Suprapubic skin (tissue), 3 donors: ENCODE data around the gene C20orf96.

Experiments used
- POLR2A ChIP-seq, 2 donors: fragments of 450-650 bp; IDR thresholded peaks; one replicate each; pipeline ENCODE4 v1.6.1; 2017; ENCODE audit warnings: antibody characterized with exemption in 2 of 2, mild to moderate bottlenecking in 2 of 2, moderate library complexity in 2 of 2
- TF ChIP-seq, protein P1 (sequence below), 2 donors: fragments of 200-600 bp in 1 of 2; fragments of 450-650 bp in 1 of 2; sonication (generic) in 1 of 2; IDR thresholded peaks; one replicate each; pipeline ENCODE4 v1.5.1; 2016 to 2019; ENCODE audit warnings: antibody characterized with exemption in 2 of 2, mild to moderate bottlenecking in 1 of 2, moderate library complexity in 1 of 2

DNA sequence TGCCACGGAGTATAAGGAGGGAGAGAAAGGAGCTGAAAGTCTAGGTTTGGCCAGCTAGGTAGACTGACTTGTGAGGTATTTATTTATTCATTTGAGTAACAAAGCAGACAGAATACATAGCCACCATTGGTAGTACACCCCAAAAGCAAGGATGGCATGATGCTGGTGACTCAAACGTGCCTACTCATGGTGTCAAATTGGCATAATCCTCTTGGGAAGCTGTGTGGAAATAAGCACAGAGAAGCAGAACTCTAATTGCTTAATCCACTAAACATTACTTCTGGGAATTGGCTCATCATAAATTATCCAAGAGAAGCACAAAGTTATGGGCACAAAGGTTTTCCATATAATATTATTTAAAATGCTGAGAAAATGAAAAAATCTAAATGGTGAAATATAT, 30.6 kb downstream of the C20orf96 start:
- TF ChIP-seq, protein P1, sequence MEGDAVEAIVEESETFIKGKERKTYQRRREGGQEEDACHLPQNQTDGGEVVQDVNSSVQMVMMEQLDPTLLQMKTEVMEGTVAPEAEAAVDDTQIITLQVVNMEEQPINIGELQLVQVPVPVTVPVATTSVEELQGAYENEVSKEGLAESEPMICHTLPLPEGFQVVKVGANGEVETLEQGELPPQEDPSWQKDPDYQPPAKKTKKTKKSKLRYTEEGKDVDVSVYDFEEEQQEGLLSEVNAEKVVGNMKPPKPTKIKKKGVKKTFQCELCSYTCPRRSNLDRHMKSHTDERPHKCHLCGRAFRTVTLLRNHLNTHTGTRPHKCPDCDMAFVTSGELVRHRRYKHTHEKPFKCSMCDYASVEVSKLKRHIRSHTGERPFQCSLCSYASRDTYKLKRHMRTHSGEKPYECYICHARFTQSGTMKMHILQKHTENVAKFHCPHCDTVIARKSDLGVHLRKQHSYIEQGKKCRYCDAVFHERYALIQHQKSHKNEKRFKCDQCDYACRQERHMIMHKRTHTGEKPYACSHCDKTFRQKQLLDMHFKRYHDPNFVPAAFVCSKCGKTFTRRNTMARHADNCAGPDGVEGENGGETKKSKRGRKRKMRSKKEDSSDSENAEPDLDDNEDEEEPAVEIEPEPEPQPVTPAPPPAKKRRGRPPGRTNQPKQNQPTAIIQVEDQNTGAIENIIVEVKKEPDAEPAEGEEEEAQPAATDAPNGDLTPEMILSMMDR (IDR thresholded peaks at IDR 0.05): no peak
- TF ChIP-seq POLR2A (IDR thresholded peaks at IDR 0.05): no peak
